Endodermal cell (in vitro differentiated cells): ENCODE data around the gene CDCA3. TPM values are rescaled to one million over a fixed set of nuclear protein-coding genes. Genes with fewer than 3 reads are reported as not detected.

Experiments used
- DNase-seq: peaks from one replicate; pipeline ENCODE4 v3.0.0-alpha.2; 2017
- H3K27ac ChIP-seq: 2 replicates; pipeline ENCODE4 v1.5.1; 2013; ENCODE audit warnings: mild to moderate bottlenecking, low read depth, low read length, moderate library complexity
- H3K27me3 ChIP-seq: 2 replicates; pipeline ENCODE4 v1.6.1; 2013; ENCODE audit warnings: mild to moderate bottlenecking, low read length, moderate library complexity; ENCODE audit not compliant: insufficient read depth, control insufficient read depth, poor library complexity, severe bottlenecking
- H3K36me3 ChIP-seq: 2 replicates; pipeline ENCODE4 v1.7.0; 2013; ENCODE audit warnings: mild to moderate bottlenecking, low read length, moderate library complexity; ENCODE audit not compliant: control insufficient read depth, insufficient read depth
- H3K4me1 ChIP-seq: one replicate; pipeline ENCODE4 v1.7.0; 2013; ENCODE audit warnings: low read length; ENCODE audit not compliant: control insufficient read depth, insufficient read depth
- H3K4me3 ChIP-seq: 2 replicates; pipeline ENCODE4 v1.5.1; 2013; ENCODE audit warnings: mild to moderate bottlenecking, low read length, moderate library complexity
- H3K9ac ChIP-seq: 2 replicates; pipeline ENCODE4 v1.6.1; 2013; ENCODE audit warnings: mild to moderate bottlenecking, low read length, moderate library complexity; ENCODE audit not compliant: poor library complexity, severe bottlenecking; ENCODE audit errors: extremely low read depth
- H3K9me3 ChIP-seq: 2 replicates; pipeline ENCODE4 v1.6.1; 2013; ENCODE audit warnings: mild to moderate bottlenecking, low read length, moderate library complexity; ENCODE audit not compliant: control insufficient read depth
- H3K27ac Mint-ChIP-seq: 2 replicates; pipeline ENCODE4 v1.8.0; 2020; ENCODE audit warnings: mixed read lengths
- H3K27me3 Mint-ChIP-seq: 2 replicates; pipeline ENCODE4 v1.8.0; 2021; ENCODE audit warnings: mild to moderate bottlenecking, mixed read lengths; ENCODE audit not compliant: insufficient read depth
- H3K36me3 Mint-ChIP-seq: 2 replicates; pipeline ENCODE4 v1.8.0; 2020; ENCODE audit warnings: low read depth, mixed read lengths
- H3K4me1 Mint-ChIP-seq: 2 replicates; pipeline ENCODE4 v1.8.0; 2020; ENCODE audit warnings: mixed read lengths
- H3K4me3 Mint-ChIP-seq: 2 replicates; pipeline ENCODE4 v1.8.0; 2020; ENCODE audit warnings: mild to moderate bottlenecking, moderate library complexity, mixed read lengths
- H3K9me3 Mint-ChIP-seq: 2 replicates; pipeline ENCODE4 v1.8.0; 2020; ENCODE audit warnings: mild to moderate bottlenecking, mixed read lengths
- WGBS, 2 experiments: methylation state at CpG; one replicate each; pipeline versions ENCODE4 v1.1.5 to v1.1.7; 2013; ENCODE audit warnings: missing lambda C conversion rate in 2 of 2, mixed read lengths in 1 of 2; ENCODE audit not compliant: insufficient coverage in 1 of 2, insufficient read length in 1 of 2; 5-methylcytosine and 5-hydroxymethylcytosine counted together
- total RNA-seq, 2 donors: library from RNA; stranded (reverse); fragmentation: NEBNext Ultra II Directional in 1 of 2; extraction: Animal tissue kit (Norgen Biotek cat#: 25700) in 1 of 2; gene quantifications; 2 replicates in 1 of 2; 3 replicates in 1 of 2; pipeline ENCODE4 v1.2.1, GENCODE V29; 2021
- TF ChIP-seq, protein P1 (sequence below): fragments of 200-600 bp; sonication (generic); conservative IDR thresholded peaks from 2 replicates; pipeline ENCODE4 v1.5.0; 2021; ENCODE audit warnings: antibody characterized with exemption, mild to moderate bottlenecking

CDCA3 gene
- total RNA-seq, 2 donors from 2014 or later = 53.1 to 63.9 TPM

DNA sequence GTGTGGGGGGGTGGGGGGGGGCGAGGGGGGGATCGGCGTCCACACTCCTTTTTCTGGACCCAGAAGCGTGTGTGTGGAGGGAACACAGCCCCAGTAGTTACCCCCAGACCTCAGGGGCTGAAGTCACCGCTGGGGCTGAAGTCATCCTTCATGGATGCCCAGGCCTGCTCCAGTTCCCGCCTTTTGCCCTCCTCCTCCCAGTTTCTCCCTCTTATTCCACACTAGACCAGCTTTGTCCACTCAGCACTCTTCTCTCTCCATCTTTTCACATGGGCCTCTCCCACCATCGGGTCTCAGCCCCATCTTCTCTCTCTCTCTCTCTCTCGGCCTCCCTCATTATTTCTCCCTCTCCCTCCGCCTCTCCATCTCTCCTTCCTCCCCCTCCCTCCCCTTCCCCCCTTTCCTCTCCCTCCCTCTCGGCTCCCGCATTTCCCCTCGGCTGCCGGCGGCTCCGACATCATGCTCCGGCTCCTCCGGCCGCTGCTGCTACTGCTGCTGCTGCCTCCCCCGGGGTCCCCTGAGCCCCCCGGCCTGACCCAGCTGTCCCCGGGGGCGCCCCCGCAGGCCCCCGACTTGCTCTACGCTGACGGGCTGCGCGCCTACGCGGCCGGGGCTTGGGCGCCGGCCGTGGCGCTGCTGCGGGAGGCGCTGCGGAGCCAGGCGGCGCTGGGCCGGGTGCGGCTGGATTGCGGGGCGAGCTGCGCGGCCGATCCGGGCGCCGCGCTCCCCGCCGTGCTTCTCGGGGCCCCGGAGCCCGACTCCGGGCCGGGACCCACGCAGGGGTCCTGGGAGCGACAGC is 22.9 kb downstream of the CDCA3 start, which contains the start of gene P3H3:
Gene P3H3, plus strand, starts transcription at position 426 of the 799 bp plus-strand sequence. Its CDS starts 34 bp downstream, at position 460.
- H3K4me1 ChIP-seq = peaks cover 2% of the 10 kb centered on the region
- H3K9me3 ChIP-seq = no peaks in the 10 kb centered on the region
- peaks cover 22% of the 10 kb centered on the region for H3K4me1 Mint-ChIP-seq
- TF ChIP-seq, protein P1, sequence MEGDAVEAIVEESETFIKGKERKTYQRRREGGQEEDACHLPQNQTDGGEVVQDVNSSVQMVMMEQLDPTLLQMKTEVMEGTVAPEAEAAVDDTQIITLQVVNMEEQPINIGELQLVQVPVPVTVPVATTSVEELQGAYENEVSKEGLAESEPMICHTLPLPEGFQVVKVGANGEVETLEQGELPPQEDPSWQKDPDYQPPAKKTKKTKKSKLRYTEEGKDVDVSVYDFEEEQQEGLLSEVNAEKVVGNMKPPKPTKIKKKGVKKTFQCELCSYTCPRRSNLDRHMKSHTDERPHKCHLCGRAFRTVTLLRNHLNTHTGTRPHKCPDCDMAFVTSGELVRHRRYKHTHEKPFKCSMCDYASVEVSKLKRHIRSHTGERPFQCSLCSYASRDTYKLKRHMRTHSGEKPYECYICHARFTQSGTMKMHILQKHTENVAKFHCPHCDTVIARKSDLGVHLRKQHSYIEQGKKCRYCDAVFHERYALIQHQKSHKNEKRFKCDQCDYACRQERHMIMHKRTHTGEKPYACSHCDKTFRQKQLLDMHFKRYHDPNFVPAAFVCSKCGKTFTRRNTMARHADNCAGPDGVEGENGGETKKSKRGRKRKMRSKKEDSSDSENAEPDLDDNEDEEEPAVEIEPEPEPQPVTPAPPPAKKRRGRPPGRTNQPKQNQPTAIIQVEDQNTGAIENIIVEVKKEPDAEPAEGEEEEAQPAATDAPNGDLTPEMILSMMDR = no peak
- H3K4me3 Mint-ChIP-seq = peak within 1 kb of the TSS; percentile 99
- DNase-seq = peak; percentile 90
- peaks cover 19% of the 10 kb centered on the region for H3K36me3 ChIP-seq
- H3K27ac ChIP-seq = peak within 1 kb of the TSS; percentile 72
- H3K36me3 Mint-ChIP-seq = peaks cover 19% of the 10 kb centered on the region
- peak within 1 kb of the TSS; percentile 93 for H3K9ac ChIP-seq
- H3K9me3 Mint-ChIP-seq = no peaks in the 10 kb centered on the region
- peak within 1 kb of the TSS; percentile 97 for H3K27ac Mint-ChIP-seq
- WGBS, 2 experiments = 1 to 4% methylated on average over 12 to 57 of the region's 60 CpGs
- H3K4me3 ChIP-seq = peak within 1 kb of the TSS; percentile 93
- peaks cover 9% of the 10 kb centered on the region for H3K27me3 ChIP-seq
- H3K27me3 Mint-ChIP-seq = peaks cover 46% of the 10 kb centered on the region

DNA sequence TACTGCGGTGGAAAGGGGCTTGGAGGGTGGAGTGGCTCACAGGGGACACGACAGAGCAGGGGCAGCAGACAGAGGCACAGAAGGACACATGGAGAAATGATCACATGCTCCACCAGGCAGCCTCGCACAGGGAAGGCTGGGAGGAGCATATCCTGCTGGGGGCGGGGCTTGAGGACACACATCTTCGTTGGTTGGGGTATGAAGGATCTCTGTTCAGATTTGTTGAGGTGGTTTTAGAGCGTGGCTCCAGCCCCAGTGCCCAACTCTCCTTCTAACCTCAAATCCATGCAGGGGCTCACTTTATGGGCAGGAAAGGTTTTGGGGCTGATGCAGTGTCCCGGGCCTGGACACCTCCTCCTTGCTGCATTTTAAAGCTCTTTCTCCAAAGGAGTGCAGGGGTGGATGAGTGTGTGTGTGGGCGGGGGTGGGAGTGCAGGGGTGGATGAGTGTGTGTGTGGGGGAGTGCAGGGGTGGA is 23.6 kb downstream of the CDCA3 start:
- WGBS, 2 experiments = 5 to 13% methylated on average over 3 to 7 of the region's 8 CpGs
- Histone ChIP-seq H3K27me3 (peaks cover 16% of the 10 kb centered on the region), H3K4me3 (no peak overlapping the region), H3K9ac (no peak overlapping the region), H3K27ac (peak overlapping the region; percentile 61), H3K4me1 (peaks cover 2% of the 10 kb centered on the region), H3K36me3 (peaks cover 17% of the 10 kb centered on the region), H3K9me3 (no peaks in the 10 kb centered on the region)
- H3K36me3 Mint-ChIP-seq = peaks cover 17% of the 10 kb centered on the region
- H3K4me1 Mint-ChIP-seq = peaks cover 28% of the 10 kb centered on the region
- peak overlapping the region; percentile 67 for H3K27ac Mint-ChIP-seq
- peak overlapping the region; percentile 99 for H3K4me3 Mint-ChIP-seq
- peaks cover 53% of the 10 kb centered on the region for H3K27me3 Mint-ChIP-seq
- no peaks in the 10 kb centered on the region for H3K9me3 Mint-ChIP-seq
- TF ChIP-seq, protein P1 = no peak
- DNase-seq = peak; percentile 97

DNA sequence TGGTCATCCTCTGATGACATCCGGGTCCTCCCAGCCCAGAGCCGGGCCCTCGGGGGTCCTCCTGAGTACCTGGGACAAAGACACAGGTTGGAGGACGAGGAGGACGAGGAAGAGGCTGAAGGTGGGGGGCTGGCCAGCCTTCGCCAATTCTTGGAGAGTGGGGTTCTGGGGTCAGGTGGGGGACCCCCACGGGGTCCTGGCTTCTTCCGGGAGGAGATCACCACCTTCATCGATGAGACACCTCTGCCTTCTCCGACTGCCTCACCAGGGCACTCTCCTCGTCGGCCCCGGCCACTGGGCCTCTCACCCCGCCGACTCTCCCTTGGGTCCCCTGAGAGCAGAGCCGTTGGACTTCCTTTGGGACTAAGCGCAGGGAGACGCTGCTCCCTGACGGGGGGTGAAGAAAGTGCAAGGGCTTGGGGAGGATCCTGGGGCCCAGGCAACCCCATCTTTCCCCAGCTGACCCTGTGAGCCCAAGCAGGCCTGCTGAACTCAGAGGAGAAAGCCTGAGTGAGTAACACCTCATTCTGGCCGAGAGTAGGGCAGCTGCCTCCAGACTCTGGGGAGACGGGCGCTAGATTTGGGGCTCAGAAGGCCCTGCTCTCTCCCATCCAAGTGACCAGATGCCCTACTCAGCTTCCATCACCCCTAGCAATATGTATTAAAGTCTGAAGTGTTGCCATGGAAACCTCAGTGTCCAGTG is 24.2 kb downstream of the CDCA3 start:
- peaks cover 2% of the 10 kb centered on the region for H3K4me1 ChIP-seq
- peak; percentile 58 for DNase-seq
- H3K4me1 Mint-ChIP-seq = peaks cover 28% of the 10 kb centered on the region
- TF ChIP-seq, protein P1 = peak; percentile 0
- no peak overlapping the region for H3K4me3 ChIP-seq
- H3K9me3 Mint-ChIP-seq = no peaks in the 10 kb centered on the region
- H3K27me3 Mint-ChIP-seq = peaks cover 59% of the 10 kb centered on the region
- H3K9me3 ChIP-seq = no peaks in the 10 kb centered on the region
- H3K36me3 ChIP-seq = peaks cover 13% of the 10 kb centered on the region
- peaks cover 19% of the 10 kb centered on the region for H3K27me3 ChIP-seq
- H3K27ac Mint-ChIP-seq = peak overlapping the region; percentile 67
- WGBS, 2 experiments = 84 to 88% methylated on average over 6 to 22 of the region's 22 CpGs
- peak overlapping the region; percentile 99 for H3K4me3 Mint-ChIP-seq
- peaks cover 12% of the 10 kb centered on the region for H3K36me3 Mint-ChIP-seq
- H3K27ac ChIP-seq = peak overlapping the region; percentile 61
- no peak overlapping the region for H3K9ac ChIP-seq
